HuH-7.5 (cell line): ENCODE results near the gene POMT2.
A peak's percentile ranks its signal among the peaks of the same experiment; 100 is the strongest.
"Not testable (repeated sequence)": the region's sequence is repeated elsewhere in the genome, so short reads cannot be mapped to it uniquely, and the experiment has no call there.

Experiments used
- DNase-seq: peaks from one replicate; pipeline ENCODE4 v3.0.0; 2011; ENCODE audit warnings: low spot score

The POMT2 gene, protein sequence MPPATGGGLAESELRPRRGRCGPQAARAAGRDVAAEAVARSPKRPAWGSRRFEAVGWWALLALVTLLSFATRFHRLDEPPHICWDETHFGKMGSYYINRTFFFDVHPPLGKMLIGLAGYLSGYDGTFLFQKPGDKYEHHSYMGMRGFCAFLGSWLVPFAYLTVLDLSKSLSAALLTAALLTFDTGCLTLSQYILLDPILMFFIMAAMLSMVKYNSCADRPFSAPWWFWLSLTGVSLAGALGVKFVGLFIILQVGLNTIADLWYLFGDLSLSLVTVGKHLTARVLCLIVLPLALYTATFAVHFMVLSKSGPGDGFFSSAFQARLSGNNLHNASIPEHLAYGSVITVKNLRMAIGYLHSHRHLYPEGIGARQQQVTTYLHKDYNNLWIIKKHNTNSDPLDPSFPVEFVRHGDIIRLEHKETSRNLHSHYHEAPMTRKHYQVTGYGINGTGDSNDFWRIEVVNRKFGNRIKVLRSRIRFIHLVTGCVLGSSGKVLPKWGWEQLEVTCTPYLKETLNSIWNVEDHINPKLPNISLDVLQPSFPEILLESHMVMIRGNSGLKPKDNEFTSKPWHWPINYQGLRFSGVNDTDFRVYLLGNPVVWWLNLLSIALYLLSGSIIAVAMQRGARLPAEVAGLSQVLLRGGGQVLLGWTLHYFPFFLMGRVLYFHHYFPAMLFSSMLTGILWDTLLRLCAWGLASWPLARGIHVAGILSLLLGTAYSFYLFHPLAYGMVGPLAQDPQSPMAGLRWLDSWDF

DNA sequence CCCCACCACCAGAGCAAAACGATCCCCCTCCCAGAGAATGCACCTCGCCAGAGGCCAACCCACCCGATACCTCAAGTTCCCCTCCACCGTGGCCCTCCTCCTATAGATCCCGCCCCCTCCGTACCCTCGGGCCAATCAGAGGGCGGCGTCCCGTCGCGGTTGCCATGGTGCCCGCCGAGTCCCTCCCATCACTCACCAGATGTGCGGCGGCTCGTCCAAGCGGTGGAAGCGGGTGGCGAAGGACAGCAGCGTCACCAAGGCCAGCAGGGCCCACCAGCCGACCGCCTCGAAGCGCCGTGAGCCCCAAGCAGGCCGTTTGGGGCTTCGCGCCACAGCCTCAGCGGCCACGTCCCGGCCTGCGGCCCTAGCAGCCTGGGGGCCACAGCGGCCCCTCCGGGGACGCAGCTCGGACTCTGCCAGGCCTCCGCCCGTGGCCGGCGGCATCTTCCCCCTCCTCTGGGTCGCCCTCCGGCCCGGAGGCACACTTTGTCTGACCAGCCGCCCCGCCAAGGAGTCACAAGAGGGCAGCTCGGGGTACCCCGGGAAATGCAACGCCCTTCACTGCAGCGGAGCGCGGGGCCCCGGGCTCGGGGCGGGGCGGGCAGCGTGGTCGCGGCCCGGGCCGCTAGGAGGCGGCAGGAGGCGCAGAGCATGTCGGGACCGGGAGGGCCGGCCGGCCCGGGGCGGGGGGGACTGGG is at the start of gene POMT2:
Gene POMT2 (minus strand): TSS at position 646 of the 698 bp plus-strand sequence. CDS start 202 bp downstream, at position 444.
- peak; percentile 73 for DNase-seq

DNA sequence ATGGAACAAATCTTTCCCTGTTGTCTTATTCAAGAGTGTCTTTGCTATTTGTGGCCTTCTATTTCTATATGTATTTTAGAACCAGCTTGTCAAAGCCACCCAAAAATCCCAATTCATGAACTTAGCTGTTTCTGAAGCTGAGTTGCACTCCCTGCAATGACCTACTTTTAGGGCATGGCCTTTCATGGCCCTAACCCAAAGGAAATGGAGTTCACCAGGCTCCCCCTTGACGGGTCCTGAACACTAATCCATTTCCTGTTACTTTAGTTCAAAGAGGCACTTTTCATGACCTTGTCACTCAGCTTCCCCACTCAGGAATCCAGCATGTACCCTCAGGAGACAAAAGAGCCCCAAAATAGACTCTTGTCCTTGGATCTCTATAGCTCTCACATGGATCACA is 48.6 kb upstream of the POMT2 start:
- DNase-seq, result no peak

DNA sequence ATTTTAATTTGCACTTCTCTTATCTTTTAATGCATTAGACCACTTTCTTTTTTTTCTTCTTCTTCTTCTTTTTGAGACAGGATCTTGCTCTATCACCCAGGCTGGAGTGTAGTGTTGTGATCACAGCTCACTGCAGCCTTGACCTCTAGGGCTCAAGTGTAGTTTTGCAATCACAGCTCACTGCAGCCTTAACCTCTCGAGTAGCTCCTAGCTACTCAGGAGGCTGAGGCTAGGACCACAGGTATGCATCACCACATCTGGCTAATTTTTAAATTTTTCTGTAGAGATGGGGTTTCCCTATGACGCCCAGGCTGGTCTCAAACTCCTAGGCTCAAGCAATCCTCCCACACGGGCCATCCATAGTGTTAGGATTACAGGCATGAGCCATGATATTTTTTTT is 43.5 kb upstream of the POMT2 start:
- no peak for DNase-seq

DNA sequence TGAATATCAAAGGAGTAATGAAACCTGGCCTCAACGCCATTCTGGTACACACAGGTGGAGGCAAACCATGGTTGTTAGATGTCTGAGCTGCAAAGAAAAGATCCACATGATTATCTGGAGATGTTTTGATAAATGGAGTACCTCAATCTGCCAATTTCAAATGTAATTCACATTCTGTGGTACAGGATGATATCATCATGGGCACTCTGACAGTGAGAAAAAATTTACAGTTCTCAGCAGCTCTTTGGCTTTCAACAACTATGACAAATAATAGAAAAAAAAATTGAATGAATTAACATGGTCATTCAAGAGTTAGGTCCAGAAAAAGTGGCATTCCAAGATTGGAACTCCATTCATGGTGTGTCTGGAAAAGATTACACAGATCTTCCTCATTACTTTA is 38.9 kb upstream of the POMT2 start:
- no peak for DNase-seq

DNA sequence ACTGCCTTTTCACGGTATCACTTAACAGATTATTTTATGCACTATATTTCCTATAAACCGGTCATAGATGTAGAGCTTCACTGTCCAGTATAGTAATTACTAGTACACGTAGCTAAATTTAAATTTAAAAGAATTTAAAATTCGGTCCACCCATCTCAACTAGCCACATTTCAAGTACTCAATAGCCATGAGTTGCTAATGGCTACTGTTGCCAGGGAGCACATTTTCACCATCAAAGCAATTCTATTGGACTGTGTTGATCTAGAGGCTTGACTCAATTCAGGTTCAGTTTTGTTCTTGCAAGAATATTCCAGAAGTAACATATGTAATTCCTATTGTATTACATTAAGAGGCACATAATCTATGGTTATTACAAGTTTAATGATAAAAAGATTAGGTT is 36.2 kb upstream of the POMT2 start:
- DNase-seq, result no peak

DNA sequence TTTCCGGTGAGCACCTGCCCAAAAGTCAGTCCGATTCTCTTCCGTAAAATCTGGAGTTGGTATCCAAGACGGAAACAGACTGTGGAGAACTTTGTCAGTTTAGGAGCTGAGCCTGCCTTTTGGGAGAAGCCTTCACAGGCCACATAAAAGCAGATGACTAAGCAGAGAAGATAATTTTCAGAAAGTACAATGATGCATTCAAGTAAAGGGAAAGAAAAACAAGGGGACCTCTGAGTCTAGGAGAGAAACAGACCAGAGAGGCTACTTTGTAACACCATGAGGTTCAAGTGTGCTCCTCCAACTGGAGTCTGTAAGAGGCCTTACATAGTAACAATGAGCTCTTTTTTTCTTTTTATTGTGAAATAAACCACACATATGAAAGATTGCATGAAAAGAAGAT is 35.1 kb upstream of the POMT2 start:
- no peak for DNase-seq

DNA sequence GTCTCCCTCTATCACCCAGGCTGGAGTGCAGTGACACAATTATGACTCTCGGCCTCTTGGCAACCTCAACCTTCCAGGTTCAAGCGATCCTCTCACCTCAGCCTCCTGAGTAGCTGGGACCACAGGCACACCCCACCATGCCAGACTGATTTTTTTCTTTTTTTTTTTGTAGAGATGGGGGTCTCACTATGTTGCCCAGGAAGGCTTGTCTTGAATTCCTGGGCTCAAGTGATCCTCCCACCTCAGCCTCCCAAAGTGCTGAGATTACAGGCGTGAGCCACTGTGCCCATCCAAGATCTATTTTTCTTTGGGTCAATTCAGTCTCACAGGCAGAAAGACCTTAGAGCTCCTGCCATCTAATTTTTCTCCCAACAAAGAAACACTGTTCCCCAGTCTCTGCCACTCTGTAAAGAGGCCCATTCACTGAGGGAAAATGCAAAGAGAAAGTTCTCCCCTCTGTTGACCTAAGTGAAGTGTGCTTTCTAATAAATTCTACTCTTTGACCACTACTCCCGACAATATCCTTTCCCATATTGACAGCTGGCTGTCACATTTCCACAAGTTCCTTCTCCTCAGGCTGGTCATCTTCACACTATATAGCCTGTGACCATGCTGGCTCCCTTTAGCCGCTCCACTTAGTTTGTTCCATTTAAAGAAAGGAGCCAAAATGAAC is 32.9 kb upstream of the POMT2 start:
- DNase-seq, result no peak

DNA sequence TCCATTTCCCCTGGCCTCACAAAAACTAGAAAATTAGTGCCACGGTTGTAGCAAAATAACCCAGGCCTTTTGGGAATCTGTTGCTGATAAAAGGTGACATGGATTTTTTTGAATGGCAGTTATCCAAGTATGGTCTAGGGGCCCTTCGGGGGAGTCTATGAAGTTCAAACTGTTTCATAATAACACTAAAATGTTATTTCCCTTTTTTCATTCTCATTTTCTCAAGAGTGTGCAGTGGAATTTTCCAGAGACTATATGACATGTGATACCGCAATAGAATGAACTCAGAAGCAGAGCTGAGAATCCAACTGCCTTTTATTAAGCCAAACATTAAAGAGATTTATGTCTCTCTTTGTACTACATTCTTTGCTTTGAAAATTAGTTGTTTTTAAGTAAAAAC is 27.1 kb upstream of the POMT2 start:
- no peak for DNase-seq

DNA sequence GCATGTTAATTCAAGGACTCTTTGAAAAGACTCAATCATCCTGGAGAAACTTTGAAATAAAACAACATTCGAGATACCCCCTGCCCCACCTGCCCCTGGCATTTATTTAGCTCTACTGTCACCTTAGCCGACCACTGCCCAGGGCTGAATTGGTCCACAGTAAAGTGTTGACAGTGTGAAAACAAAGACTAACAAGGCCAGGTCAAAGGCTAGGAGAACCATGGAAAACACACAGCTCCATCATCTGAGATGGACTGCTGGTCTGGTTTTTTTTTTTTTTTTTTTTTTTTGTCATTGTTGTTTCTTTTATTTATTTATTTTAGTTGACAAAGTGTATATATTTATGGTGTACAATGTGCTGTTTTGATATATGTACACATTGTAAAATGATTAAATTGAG is 25.8 kb upstream of the POMT2 start:
- no peak for DNase-seq

DNA sequence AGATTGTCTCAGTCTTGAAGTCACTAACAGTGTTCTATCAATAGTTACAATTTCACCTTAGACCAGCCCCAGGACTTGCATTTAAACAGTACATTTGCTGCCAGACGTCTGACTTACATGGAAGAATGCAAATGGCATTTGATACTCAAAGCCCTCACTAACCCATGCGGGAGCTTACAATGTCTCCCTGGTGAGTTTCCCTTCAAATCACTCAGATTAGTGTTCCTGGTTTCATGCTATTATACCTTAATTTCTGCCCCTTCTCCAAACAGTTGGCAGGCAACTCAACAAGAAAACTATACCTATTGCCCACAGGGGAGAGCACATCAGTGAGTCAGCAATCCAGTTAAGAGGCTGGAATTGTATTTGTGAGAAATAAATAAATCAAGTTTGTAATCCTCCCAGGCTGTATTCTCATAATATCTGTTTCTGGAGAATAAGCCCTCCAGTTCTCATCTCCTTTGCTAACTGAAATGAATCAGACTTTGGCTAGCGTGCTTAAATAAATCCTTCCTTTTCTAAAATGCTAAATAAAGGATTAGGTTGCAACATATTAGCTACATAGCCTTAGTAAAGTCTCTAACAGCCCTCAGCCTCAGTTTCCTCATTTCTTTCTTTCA is 23.8 kb upstream of the POMT2 start:
- DNase-seq, result no peak

DNA sequence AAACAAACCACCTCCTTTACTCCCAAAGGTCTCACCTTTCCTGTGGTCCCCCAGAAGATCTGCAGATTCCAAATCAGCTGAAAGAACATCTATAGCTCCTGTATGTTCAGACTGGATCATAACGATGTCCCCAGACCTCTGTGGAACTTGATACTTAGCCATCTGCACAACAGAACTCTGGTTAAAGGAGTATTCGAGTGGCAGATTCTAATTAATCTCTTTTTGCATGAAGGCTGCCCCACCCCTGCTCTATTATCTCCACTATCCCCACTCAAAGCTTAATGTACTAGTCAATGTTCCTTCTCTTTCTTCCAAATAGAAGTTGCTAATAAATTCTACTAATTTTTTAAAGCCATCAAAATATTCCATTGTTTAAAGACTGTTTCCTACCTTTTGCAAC is 23.0 kb upstream of the POMT2 start:
- no peak for DNase-seq

DNA sequence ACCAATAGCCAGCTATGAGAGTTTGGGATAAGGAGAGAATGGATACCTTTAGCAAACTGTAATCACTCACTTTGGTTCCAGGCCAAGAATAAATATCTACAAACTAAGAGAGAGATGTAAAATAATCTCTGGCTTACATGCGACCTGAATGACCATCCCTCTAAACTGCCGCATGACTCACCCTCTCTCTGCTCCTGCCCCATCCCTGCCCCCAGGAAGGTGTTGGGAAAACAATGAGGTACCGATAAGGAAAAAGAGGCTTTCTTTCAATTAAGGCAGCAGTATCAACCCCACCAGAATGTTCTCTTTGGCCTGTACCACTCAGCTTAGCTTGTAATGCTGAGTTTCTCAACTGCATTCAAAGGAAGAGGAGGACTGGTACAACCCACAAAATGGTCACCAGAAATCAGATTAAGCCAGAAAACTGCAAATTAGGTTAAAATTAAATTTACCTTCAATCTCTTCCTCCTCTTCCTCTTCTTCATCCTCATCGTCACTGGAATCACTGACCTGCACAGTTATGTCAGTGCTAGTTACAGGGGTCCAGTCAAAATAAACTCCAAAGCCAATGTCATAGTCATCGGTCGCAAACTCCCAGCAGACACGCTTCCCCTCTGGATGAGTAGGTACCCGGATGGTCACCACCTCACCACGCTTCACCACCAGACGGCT is 22.2 kb upstream of the POMT2 start:
- DNase-seq, result no peak

DNA sequence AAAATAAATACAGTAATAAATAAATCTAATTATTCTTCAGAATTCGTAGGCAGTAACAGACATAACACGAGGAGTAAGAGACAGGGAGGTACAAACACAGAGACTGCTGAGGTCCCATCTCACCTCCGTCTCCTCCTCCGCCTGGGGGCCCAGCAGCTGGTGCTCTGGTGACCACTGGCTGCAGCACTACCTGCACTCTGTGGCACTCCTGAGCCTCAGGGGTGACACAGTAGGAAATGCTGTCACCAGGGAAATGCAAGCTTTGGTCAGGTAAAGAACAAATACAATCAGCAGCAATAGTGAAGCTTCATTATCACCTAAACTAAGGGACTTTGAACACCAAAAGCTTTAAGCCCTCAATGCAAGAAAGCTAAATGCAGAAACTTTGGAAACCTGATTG is 19.7 kb upstream of the POMT2 start:
- DNase-seq, result no peak

DNA sequence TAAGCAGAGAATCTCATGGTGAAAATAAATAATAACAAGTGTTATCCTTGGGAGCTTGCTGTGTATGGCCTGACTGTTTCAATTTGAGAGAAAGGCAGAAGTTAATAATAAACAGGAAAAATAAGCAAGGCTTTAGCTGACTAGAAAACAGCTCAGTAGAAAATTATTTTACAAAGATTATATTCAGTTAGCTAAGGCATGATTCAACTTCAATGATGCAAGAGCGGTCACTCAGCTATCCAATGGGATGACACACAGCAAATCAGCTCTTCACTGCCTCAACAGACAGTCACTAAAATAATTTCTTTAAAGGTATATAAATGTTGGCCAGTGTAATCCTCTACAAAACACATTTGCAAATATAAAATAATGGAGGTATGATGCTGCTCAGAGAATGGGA is 18.7 kb upstream of the POMT2 start:
- DNase-seq, result no peak

DNA sequence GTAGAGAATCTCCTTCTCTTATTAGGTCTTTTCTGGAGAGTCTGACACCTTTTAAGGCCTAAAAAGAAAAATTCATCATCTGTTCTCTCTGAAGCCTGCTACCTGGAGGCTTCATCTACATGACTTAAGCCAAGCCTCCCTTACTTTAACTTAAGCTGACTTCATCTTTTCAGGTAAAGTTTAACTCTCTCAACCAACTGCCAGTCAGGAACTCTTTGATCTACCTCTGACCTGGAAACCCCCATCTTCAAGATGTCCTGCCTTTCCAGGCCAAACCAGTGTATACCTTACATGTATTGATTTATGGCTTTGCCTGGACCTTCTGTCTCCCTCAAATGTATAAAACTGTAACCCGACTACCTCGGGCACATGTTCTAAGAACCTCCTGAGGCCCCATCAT is 17.6 kb upstream of the POMT2 start:
- no peak for DNase-seq

DNA sequence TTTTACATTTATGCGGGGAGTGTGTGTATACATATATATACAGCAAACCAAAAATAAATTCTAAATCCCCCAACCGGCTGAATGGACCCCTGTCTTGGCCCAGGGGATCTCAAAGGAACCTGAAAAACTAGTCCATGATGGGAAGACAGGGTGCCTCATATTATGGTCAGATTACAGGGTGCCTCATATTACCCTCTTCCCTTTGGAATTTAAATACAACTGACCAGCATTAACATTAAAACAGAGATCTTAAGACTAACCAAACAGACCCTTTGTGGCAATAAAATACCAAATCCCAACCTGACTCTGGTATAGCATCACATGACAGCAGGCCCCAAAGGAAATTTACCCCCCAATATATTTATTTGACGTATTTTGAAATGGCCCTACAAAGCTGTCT is 17.2 kb upstream of the POMT2 start:
- no peak for DNase-seq

DNA sequence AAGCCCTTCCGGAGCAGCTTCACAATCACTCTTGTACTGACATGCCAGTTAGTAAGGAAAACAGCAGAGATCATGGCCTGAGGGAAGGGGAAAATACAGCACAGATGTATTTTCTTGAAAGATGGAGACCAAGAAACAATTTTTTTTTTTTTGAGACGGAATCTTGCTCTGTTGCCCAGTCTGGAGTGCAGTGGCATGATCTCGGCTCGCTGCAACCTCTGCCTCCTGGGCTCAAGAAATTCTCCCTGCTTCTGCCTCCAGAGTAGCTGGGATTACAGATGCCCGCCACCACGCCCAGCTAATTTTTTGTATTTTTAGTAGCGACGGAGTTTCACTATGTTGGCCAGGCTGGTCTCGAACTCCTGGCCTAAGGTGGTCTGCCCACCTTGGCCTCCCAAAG is 16.6 kb upstream of the POMT2 start:
- DNase-seq, result not testable (repeated sequence)

DNA sequence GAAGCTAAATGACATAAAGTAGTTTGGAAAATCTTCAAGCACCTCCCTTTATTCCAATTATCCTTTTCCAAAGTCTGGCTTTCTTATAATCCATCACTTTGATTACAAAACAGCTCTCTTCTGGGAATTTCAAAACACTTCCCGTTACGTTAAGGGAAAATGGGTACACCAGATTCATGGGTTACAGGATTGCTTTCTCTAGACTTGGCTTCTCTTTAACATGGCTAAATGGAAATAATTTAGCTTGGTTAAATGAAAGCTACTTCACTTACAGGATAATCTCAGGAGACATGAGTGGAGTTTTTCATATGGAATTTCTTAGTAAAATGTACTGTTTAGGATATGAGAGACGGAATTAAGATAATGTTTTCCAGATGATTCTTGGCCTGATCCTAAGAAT is 14.9 kb upstream of the POMT2 start:
- no peak for DNase-seq

DNA sequence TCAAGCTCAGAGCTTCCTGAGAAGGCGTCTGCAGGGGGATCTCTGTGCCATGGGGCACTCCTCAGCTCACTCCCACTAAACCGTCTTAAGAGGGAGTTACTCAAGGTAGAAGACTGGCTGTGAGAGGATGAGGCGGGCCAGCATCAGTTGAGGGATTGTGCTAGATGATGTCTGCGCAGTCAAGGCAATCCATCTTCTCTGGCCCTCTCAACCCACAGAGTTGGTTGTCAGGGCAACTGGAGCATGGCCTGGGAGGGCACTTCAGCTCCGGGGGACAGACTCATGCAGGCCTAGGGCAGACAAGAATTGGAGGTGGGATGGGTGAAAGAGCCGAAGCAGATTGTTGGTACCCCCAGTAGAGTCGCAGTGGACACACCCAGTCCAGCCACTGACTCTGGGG is 9.2 kb upstream of the POMT2 start:
- DNase-seq, result no peak

DNA sequence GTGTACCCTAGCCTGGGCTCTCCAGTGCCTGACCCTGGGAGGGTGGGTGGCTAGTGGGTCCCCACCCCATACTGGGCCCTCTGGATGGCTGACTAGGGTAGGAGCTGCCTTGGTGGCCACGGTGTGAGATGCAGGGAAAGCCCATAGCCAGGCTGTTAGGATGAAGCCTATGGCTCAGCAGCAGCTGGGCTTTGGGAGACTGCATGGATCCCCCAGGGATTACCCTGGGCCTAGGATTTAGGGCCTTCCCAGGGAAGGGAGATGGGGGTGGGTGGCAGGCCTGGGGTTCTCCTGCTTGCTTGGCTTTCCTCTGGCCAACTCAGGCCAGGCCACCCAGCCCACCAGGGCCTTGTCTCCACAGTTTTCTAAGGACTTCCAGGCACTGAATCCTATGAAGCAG is 6.4 kb upstream of the POMT2 start:
- no peak for DNase-seq

DNA sequence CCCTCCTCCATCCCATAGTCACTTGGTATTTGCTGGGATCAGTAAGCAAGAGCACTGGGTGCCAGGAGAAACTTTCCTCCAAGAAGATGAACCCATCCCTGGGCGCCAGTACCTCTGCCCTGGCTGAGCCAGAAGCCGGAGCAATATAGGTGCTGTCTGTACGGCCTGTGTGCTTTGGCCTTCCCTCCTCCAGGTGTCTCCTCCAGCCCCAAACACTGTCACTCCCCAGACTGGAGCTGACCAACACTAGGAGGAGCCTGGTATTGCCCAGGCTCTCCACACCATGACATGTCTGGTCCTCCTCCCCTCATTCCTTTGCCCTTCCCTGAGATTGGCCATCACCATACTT is 5.0 kb upstream of the POMT2 start:
- no peak for DNase-seq
